MM.1S (cell line): ENCODE measurements around the gene RBP5.

Source experiments
- DNase-seq: peaks from one replicate; pipeline ENCODE4 v3.0.0-alpha.2; 2015
- H2AFZ ChIP-seq: fragments of 300-600 bp; sonication (generic); 2 replicates; pipeline ENCODE4 v1.6.0; 2016; ENCODE audit warnings: antibody characterized with exemption, low read length
- H3F3A ChIP-seq: fragments of 300-600 bp; sonication (generic); 2 replicates; pipeline ENCODE4 v1.6.1; 2016; ENCODE audit warnings: mild to moderate bottlenecking, antibody characterized with exemption, low read length, moderate library complexity, mixed read lengths; ENCODE audit not compliant: insufficient read depth
- H3K27ac ChIP-seq: fragments of 300-600 bp; sonication (generic); 2 replicates; pipeline ENCODE4 v1.5.1; 2016; ENCODE audit warnings: mild to moderate bottlenecking, low read length
- H3K27me3 ChIP-seq: fragments of 300-600 bp; sonication (generic); replicated peaks from 2 replicates; pipeline ENCODE4 v1.6.0; 2016; ENCODE audit warnings: low read length; ENCODE audit not compliant: insufficient read depth
- H3K36me3 ChIP-seq: fragments of 300-600 bp; sonication (generic); replicated peaks from 2 replicates; pipeline ENCODE4 v1.6.1; 2016; ENCODE audit warnings: mild to moderate bottlenecking, low read length, mixed read lengths; ENCODE audit not compliant: insufficient read depth
- H3K4me1 ChIP-seq: fragments of 300-600 bp; sonication (generic); 2 replicates; pipeline ENCODE4 v1.6.1; 2016; ENCODE audit warnings: low read length, mixed read lengths
- H3K4me2 ChIP-seq: fragments of 300-600 bp; sonication (generic); 2 replicates; pipeline ENCODE4 v1.6.0; 2016; ENCODE audit warnings: low read depth, low read length
- H3K4me3 ChIP-seq: fragments of 300-600 bp; sonication (generic); 2 replicates; pipeline ENCODE4 v1.5.1; 2016; ENCODE audit warnings: low read length, mixed read lengths
- H3K79me2 ChIP-seq: fragments of 300-600 bp; sonication (generic); 2 replicates; pipeline ENCODE4 v1.6.1; 2016; ENCODE audit warnings: mixed run types, low read length, mixed read lengths
- H3K9ac ChIP-seq: fragments of 300-600 bp; sonication (generic); 2 replicates; pipeline ENCODE4 v1.6.1; 2016; ENCODE audit warnings: low read length, mixed read lengths
- H3K9me2 ChIP-seq: fragments of 300-600 bp; sonication (generic); replicated peaks from 2 replicates; pipeline ENCODE4 v1.6.1; 2016; ENCODE audit warnings: mild to moderate bottlenecking, low read length, mixed read lengths; ENCODE audit not compliant: insufficient read depth
- H3K9me3 ChIP-seq: fragments of 300-600 bp; sonication (generic); replicated peaks from 2 replicates; pipeline ENCODE4 v1.6.1; 2016; ENCODE audit warnings: mild to moderate bottlenecking, low read length, mixed read lengths; ENCODE audit not compliant: insufficient read depth
- H4K20me1 ChIP-seq: fragments of 300-600 bp; sonication (generic); 2 replicates; pipeline ENCODE4 v1.6.1; 2016; ENCODE audit warnings: mild to moderate bottlenecking, low read length, moderate library complexity, mixed read lengths; ENCODE audit not compliant: insufficient read depth
- CTCF ChIP-seq: fragments of 300-600 bp; sonication (generic); IDR thresholded peaks from 2 replicates; pipeline ENCODE4 v1.5.1; 2016; ENCODE audit warnings: antibody characterized with exemption, low read length, mixed read lengths
- EZH2 ChIP-seq: fragments of 300-600 bp; sonication (generic); optimal IDR thresholded peaks from 2 replicates; pipeline ENCODE3; 2017; ENCODE audit warnings: low read depth, mild to moderate bottlenecking, antibody characterized with exemption, low read length, mixed read lengths
- EZH2phosphoT487 ChIP-seq: fragments of 300-600 bp; sonication (generic); IDR thresholded peaks from 2 replicates; pipeline ENCODE4 v1.6.1; 2018; ENCODE audit warnings: antibody characterized with exemption, low read length

RBP5 gene

DNA sequence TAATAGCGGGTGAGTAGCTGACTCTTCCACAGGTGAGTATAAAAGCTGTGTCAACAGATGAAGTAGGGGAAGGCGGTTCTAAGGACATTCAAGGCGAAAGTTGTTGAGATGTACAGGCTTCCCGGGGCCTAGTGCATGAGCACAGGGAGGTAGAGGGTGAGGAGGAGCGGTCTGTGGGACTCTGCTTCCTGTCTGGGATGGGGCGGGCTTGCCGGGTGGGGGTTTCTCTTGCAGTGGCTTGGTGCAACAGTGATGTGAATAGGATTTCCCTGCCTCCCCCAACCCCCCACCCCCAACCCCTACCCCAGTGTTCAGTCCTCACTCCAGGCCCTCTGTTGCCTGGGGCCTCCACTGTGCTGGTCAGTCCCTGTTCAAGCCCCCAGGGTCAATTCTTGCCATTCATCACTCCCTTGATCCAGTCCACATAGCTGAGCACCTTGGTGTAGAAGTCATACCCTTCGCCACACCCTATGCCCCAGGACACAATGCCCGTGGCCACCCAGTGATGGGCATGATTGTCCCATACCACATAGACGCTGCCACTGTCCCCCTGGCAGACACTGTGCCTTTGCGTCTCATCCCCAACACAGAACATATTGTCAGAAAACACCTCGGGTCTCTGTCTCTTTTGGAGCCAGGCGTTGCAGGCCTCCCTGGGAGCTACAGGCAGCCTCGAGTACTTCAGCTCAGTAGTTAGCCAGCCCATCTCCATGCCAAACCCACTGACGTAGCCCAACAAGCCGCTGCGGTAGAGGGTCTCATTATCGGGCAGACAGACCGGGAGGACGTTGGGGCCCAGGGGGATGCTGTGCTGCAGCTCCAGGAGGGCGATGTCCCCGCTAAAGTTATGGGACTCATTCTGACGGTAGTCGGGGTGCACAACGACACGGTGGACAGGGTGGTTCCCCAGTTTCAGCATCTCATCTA lies 32.4 kb downstream of the RBP5 start:
- no peaks in the 10 kb centered on the region for H3K9me2 ChIP-seq
- no peaks in the 10 kb centered on the region for H3K36me3 ChIP-seq
- H3K9me3 ChIP-seq: no peaks in the 10 kb centered on the region
- no peak for DNase-seq
- no peak overlapping the region for H3K4me3 ChIP-seq
- no peak overlapping the region for H3K4me2 ChIP-seq
- H2AFZ ChIP-seq: no peak overlapping the region
- no peaks in the 10 kb centered on the region for H4K20me1 ChIP-seq
- no peaks in the 10 kb centered on the region for H3K27me3 ChIP-seq
- H3K79me2 ChIP-seq: no peaks in the 10 kb centered on the region
- no peak overlapping the region for H3K27ac ChIP-seq
- no peaks in the 10 kb centered on the region for H3F3A ChIP-seq
- TF ChIP-seq CTCF: no peak
- TF ChIP-seq EZH2: no peak
- no peak for TF ChIP-seq EZH2phosphoT487
- no peak overlapping the region for H3K9ac ChIP-seq
- H3K4me1 ChIP-seq: peaks cover 5% of the 10 kb centered on the region; the same call in 1 of the 2 replicates

GRCh38 chr12:7093892-7094291 lies 34.8 kb downstream of the RBP5 start:
- no peaks in the 10 kb centered on the region for H3K9me2 ChIP-seq
- no peak overlapping the region for H3K27ac ChIP-seq
- H2AFZ ChIP-seq: no peak overlapping the region
- H3K36me3 ChIP-seq: no peaks in the 10 kb centered on the region
- no peak for DNase-seq
- H3K4me1 ChIP-seq: peaks cover 5% of the 10 kb centered on the region; the same call in 1 of the 2 replicates
- no peak overlapping the region for H3K9ac ChIP-seq
- no peak overlapping the region for H3K4me2 ChIP-seq
- TF ChIP-seq CTCF: no peak
- no peak overlapping the region for H3K4me3 ChIP-seq
- H3K79me2 ChIP-seq: no peaks in the 10 kb centered on the region
- H4K20me1 ChIP-seq: no peaks in the 10 kb centered on the region
- no peaks in the 10 kb centered on the region for H3F3A ChIP-seq
- no peaks in the 10 kb centered on the region for H3K9me3 ChIP-seq
- no peaks in the 10 kb centered on the region for H3K27me3 ChIP-seq

GRCh38 chr12:7093486-7093885 lies 35.2 kb downstream of the RBP5 start:
- Histone ChIP-seq H3K9me3 (no peaks in the 10 kb centered on the region), H3F3A (no peaks in the 10 kb centered on the region), H3K4me1 (peaks cover 5% of the 10 kb centered on the region; the same call in 1 of the 2 replicates), H4K20me1 (no peaks in the 10 kb centered on the region), H3K36me3 (no peaks in the 10 kb centered on the region), H3K4me3 (no peak overlapping the region), H3K79me2 (no peaks in the 10 kb centered on the region), H3K27ac (no peak overlapping the region), H3K4me2 (no peak overlapping the region), H3K9ac (no peak overlapping the region), H3K9me2 (no peaks in the 10 kb centered on the region), H3K27me3 (no peaks in the 10 kb centered on the region), H2AFZ (no peak overlapping the region)
- no peak for DNase-seq
- no peak for TF ChIP-seq EZH2
- no peak for TF ChIP-seq CTCF
- no peak for TF ChIP-seq EZH2phosphoT487
